Esophagus squamous epithelium (tissue), 5 donors: Measurements from ENCODE around the gene NR2F1-AS1. TPM values are rescaled to one million over a fixed set of nuclear protein-coding genes. Genes with fewer than 3 reads are reported as not detected.

Experiments used
- DNase-seq: peaks from one replicate; lab custom pipeline; 2025; lab: John Stamatoyannopoulos, UW
- H3K27ac ChIP-seq, 4 donors: fragments of 200-600 bp; sonication (generic); one replicate each; pipeline ENCODE4 v1.5.1; 2016 to 2019; ENCODE audit warnings: mild to moderate bottlenecking in 1 of 4
- H3K27me3 ChIP-seq, 4 donors: fragments of 200-600 bp; sonication (generic); 1 replicate in 3 of 4; 2 replicates in 1 of 4; pipeline versions ENCODE4 v1.5.1 to v1.6.0; 2017 to 2021; ENCODE audit warnings: antibody characterized with exemption in 1 of 4
- H3K36me3 ChIP-seq, 3 donors: fragments of 200-600 bp; sonication (generic); one replicate each; pipeline ENCODE4 v1.5.1; 2016 to 2019
- H3K4me1 ChIP-seq, 3 donors: fragments of 200-600 bp; sonication (generic); one replicate each; pipeline ENCODE4 v1.5.1; 2017 to 2019
- H3K4me3 ChIP-seq, 4 donors: fragments of 200-600 bp; sonication (generic); 1 replicate in 3 of 4; 2 replicates in 1 of 4; pipeline ENCODE4 v1.5.1; 2016 to 2019; ENCODE audit warnings: mild to moderate bottlenecking in 2 of 4, moderate library complexity in 1 of 4
- H3K9me3 ChIP-seq, 3 donors: fragments of 200-600 bp; sonication (generic); one replicate each; pipeline ENCODE4 v1.5.1; 2016 to 2019
- POLR2A ChIP-seq, 4 donors: fragments of 450-650 bp; IDR thresholded peaks; one replicate each; pipeline ENCODE4 v1.6.1; 2017; ENCODE audit warnings: antibody characterized with exemption in 4 of 4, mild to moderate bottlenecking in 4 of 4, moderate library complexity in 3 of 4
- whole genome bisulfite sequencing, 2 donors: methylation state at CpG; one replicate each; pipeline ENCODE4 v1.1.5; 2018; 5-methylcytosine and 5-hydroxymethylcytosine counted together
- intact Hi-C: fragments of 100-400 bp; cut with DNase I; formaldehyde crosslinking; loops from one replicate; pipeline ENCODE4 v1.15.0; 2022
- total RNA-seq, 4 donors: library from RNA; depleted of rRNA; stranded (reverse); fragments of >200 nt; gene quantifications; one replicate each; pipeline ENCODE4 v1.1.0, GENCODE V29; 2016
- TF ChIP-seq, protein P1 (sequence below), 6 experiments: fragments of 450-650 bp in 4 of 6; fragments of 200-600 bp in 2 of 6; sonication (generic) in 2 of 6; IDR thresholded peaks; one replicate each; pipeline ENCODE4 v1.5.1; 2016 to 2019; ENCODE audit warnings: antibody characterized with exemption in 6 of 6, mild to moderate bottlenecking in 4 of 6, moderate library complexity in 4 of 6
- donor health status: DM: yes; HTN: yes; CAD: no.

Gene NR2F1-AS1
- total RNA-seq, 4 donors from 2014 or later: 0.49 to 11.3 (median 1.5) TPM

DNA sequence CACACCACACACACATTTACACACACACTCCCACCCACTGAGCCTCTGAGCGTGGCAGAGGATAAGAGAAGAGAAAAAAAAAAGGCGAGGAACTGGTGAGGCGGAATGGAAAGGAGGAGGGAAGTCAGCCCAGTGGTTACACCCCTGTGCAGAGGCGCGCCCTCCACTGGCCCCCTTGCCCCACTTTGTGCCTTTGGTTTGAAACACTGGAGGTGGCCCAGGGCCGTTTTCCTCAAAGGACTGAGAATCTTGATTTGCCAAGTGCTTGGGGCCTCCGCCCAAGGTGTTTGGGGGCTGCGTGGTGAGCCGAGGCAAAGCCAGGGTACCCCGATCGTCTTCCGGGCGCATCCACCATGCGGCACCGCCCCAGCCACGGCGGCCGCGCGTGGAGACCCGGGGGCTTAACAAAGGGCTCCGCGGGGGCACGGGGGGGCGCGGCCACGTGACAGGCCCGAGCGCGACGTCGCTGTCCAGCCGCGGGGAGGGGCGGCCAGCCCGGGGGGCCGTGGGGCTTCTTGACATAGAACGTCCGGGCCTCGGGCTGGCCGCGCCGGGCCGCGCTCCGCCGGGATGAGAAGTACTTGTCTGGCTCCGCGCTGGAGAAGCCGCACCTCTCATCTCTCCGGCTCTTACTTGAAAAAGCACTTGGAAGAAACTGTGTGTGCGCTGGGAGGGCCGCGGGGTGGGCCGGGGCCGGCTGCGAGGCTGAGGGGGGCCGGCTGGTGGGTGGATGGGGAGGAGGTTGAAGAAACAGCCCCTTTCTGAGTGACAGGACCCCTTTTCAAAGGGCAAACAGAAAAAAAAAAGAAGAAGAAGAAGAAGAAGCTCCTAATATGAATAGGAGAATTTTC is 23.0 kb upstream of the NR2F1-AS1 start:
- intact Hi-C loops: loop anchor here (10.0 kb wide), 1 partner anchor 191 kb away; no protein-coding TSS in a partner anchor
- no peaks in the 10 kb centered on the region for H3K36me3 ChIP-seq
- H3K4me3 ChIP-seq: peak overlapping the region; percentile 9 to 64 (median 32)
- no peak for DNase-seq
- peaks cover 4 to 100% (median 20%) of the 10 kb centered on the region in 4 donors for H3K27me3 ChIP-seq
- TF ChIP-seq, protein P1, sequence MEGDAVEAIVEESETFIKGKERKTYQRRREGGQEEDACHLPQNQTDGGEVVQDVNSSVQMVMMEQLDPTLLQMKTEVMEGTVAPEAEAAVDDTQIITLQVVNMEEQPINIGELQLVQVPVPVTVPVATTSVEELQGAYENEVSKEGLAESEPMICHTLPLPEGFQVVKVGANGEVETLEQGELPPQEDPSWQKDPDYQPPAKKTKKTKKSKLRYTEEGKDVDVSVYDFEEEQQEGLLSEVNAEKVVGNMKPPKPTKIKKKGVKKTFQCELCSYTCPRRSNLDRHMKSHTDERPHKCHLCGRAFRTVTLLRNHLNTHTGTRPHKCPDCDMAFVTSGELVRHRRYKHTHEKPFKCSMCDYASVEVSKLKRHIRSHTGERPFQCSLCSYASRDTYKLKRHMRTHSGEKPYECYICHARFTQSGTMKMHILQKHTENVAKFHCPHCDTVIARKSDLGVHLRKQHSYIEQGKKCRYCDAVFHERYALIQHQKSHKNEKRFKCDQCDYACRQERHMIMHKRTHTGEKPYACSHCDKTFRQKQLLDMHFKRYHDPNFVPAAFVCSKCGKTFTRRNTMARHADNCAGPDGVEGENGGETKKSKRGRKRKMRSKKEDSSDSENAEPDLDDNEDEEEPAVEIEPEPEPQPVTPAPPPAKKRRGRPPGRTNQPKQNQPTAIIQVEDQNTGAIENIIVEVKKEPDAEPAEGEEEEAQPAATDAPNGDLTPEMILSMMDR (IDR thresholded peaks at IDR 0.05): no peak
- TF ChIP-seq POLR2A (IDR thresholded peaks at IDR 0.05): no peak
- H3K9me3 ChIP-seq: no peaks in the 10 kb centered on the region
- WGBS, 2 donors: 23 to 27% methylated on average over 10 to 12 of the region's 58 CpGs
- H3K4me1 ChIP-seq: peaks cover 6 to 33% (median 8%) of the 10 kb centered on the region in 3 donors
- peak overlapping the region; percentile 6 to 76 (median 60) for H3K27ac ChIP-seq

DNA sequence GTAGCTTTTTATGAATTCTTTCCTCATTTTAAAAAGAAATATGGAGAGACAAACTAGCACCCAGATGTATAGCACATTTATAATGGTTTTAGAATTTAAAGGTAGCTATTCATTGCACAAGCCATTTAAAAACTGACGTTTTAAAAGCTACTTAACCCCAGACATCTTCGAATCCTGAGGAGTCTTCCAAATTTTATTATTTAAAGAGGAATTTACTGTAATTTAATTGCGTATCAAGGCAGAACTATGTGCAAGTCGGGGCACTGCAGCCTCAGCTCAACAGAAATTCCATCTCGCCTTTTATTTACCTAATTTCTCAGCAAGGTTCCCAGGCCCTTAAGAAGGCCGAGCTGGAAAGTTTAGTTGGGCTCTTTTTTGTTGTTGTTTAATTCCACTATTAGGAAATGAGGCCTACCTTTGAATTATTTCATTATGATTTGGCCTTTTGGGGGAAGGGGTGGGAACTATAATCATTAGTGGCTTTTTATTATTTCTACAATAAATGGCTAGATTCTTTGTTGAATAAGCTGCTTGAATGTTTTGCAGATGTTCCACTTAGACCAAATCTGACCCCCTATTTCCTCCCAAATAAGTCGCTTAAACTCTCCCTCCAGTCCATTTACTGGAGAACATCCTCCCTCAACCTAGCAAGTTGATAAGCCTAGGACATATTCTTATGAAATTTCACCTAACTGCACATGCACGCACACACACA is 22.2 kb upstream of the NR2F1-AS1 start:
- H3K27me3 ChIP-seq: peaks cover 4 to 100% (median 19%) of the 10 kb centered on the region in 4 donors
- peak overlapping the region in 3 of 4 donors; percentile 46 to 77 (median 74) for H3K27ac ChIP-seq
- intact Hi-C loops: loop anchor here (10.0 kb wide), 1 partner anchor 192 kb away; no protein-coding TSS in a partner anchor
- peak overlapping the region in 1 of 4 donors; percentile 64 for H3K4me3 ChIP-seq
- TF ChIP-seq POLR2A (IDR thresholded peaks at IDR 0.05): no peak
- TF ChIP-seq, protein P1 (IDR thresholded peaks at IDR 0.05): no peak
- no peaks in the 10 kb centered on the region for H3K9me3 ChIP-seq
- H3K4me1 ChIP-seq: peaks cover 6 to 37% (median 8%) of the 10 kb centered on the region in 3 donors
- H3K36me3 ChIP-seq: no peaks in the 10 kb centered on the region
- no peak for DNase-seq
- 66 to 70% methylated on average over 8 of the region's 8 CpGs for WGBS, 2 donors

DNA sequence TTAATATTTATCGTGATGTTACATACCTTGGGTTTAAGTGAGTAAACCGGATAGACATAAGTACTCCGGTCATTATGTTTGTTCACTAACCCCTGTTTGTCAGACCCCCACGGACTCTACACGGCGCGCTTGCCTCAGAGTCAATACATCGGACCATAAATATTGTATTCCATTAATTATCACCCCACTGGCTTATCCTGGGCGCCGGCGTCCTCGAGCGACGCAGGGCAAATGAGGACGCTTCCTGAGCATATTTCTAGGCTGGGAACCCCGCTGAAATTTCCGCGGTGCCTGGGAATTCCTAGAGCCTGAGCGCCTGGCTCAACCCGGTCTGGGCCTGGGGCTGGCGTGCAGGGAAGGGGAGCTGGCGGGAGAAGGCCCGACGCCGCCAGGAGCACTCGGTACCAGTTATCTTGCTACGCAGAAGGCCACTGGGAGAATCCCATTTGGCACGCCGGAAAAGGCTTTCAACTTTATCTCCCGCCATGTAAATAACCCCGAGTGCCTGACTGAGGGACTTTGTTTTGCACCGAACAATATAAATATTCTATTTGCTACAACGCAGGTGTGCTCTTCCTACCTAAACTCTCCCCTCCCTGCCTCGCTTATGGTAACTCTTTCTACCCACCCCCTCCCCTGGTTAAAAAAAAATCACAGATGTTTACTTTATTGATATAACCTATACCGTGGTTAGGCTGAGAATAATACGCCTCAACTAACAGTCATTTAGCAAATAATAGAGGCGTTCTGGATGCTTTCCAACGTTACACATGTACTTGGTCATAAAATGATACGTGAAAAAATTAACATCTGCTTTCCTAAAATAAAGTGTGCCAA is 21.4 kb upstream of the NR2F1-AS1 start:
- H3K36me3 ChIP-seq: no peaks in the 10 kb centered on the region
- H3K27ac ChIP-seq: peak overlapping the region; percentile 35 to 77 (median 62)
- intact Hi-C loops: loop anchor here (10.0 kb wide), 1 partner anchor 192 kb away; no protein-coding TSS in a partner anchor
- no peak for DNase-seq
- peaks cover 4 to 100% (median 19%) of the 10 kb centered on the region in 4 donors for H3K27me3 ChIP-seq
- no peak for TF ChIP-seq POLR2A (IDR thresholded peaks at IDR 0.05)
- TF ChIP-seq, protein P1 (IDR thresholded peaks at IDR 0.05): no peak
- WGBS, 2 donors: 43 to 50% methylated on average over 19 to 29 of the region's 39 CpGs
- no peaks in the 10 kb centered on the region for H3K9me3 ChIP-seq
- peak overlapping the region in 2 of 4 donors; percentile 5 to 46 for H3K4me3 ChIP-seq
- H3K4me1 ChIP-seq: peaks cover 5 to 37% (median 8%) of the 10 kb centered on the region in 3 donors

DNA sequence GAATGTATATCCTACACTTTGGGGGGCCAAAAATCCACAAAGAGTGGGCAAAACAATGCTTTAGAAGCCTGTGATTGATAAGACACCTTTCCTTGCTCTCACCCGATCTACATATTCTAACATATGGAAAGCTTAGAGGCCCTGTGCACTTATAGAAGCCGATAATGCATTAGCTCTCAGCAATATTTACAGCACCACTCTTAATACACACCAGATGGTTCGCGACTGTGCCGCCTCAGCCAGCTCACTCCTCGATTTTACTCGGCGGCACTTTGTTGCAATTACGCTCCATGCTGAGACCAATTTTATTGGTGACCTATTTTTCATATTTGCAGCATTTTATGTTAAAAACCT is 20.8 kb upstream of the NR2F1-AS1 start:
- Histone ChIP-seq H3K9me3 (no peaks in the 10 kb centered on the region), H3K27ac (peak overlapping the region in 3 of 4 donors; percentile 50 to 77 (median 74)), H3K4me1 (peaks cover 12 to 41% (median 13%) of the 10 kb centered on the region in 3 donors), H3K4me3 (peak overlapping the region in 2 of 4 donors; percentile 5 to 46), H3K36me3 (no peaks in the 10 kb centered on the region), H3K27me3 (peaks cover 4 to 100% (median 19%) of the 10 kb centered on the region in 4 donors)
- 32 to 43% methylated on average over 9 of the region's 9 CpGs for WGBS, 2 donors
- no peak for TF ChIP-seq POLR2A (IDR thresholded peaks at IDR 0.05)
- TF ChIP-seq, protein P1 (IDR thresholded peaks at IDR 0.05): no peak
- intact Hi-C loops: loop anchor here (10.0 kb wide), 1 partner anchor 193 kb away; no protein-coding TSS in a partner anchor
- DNase-seq: no peak
